ENCODE results near the gene COL24A1. TPM values are rescaled to one million over a fixed set of nuclear protein-coding genes. Genes with fewer than 3 reads are reported as not detected.

COL24A1 gene
- total RNA-seq, 4 donors from 2014 or later: 1.0 to 2.8 (median 1.9) TPM

- DNase-seq (ENCODE audit: low spot score in 2 of 2): no peak
- no peaks in the 10 kb centered on the region for H3K9me3 ChIP-seq
- peaks cover 0 to 12% (median 0%) of the 10 kb centered on the region in 4 donors for H3K4me1 ChIP-seq
- no peak overlapping the region for H3K4me3 ChIP-seq
- TF ChIP-seq EP300 (IDR thresholded peaks at IDR 0.05) (no peak), CTCF (IDR thresholded peaks at IDR 0.05) (no peak)
- no peaks in the 10 kb centered on the region for H3K36me3 ChIP-seq
- no peaks in the 10 kb centered on the region for H3K27me3 ChIP-seq
- H3K27ac ChIP-seq: no peak overlapping the region
- 42 to 48% methylated on average over 8 of the region's 8 CpGs for WGBS, 2 donors
Measured at GRCh38 chr1:86200901-86201300, 44.3 kb upstream of the COL24A1 start.

- Histone ChIP-seq H3K27me3 (no peaks in the 10 kb centered on the region), H3K4me3 (no peak overlapping the region), H3K4me1 (peaks cover 0 to 17% (median 0%) of the 10 kb centered on the region in 4 donors), H3K27ac (peak overlapping the region in 1 of 4 donors; percentile 1), H3K9me3 (no peaks in the 10 kb centered on the region), H3K36me3 (no peaks in the 10 kb centered on the region)
- 19% methylated on average over 1 of the region's 1 CpG for WGBS, 2 donors
- TF ChIP-seq CTCF (IDR thresholded peaks at IDR 0.05): no peak
- peak in 1 of 2 donors; percentile 40 for TF ChIP-seq EP300 (IDR thresholded peaks at IDR 0.05)
- no peak for DNase-seq (ENCODE audit: low spot score in 2 of 2)
Measured at GRCh38 chr1:86197206-86197855, 40.8 kb upstream of the COL24A1 start.

- 58 to 71% methylated on average over 2 of the region's 2 CpGs for WGBS, 2 donors
- Histone ChIP-seq H3K36me3 (no peaks in the 10 kb centered on the region), H3K27me3 (no peaks in the 10 kb centered on the region), H3K4me1 (peaks cover 0 to 12% (median 0%) of the 10 kb centered on the region in 4 donors), H3K9me3 (no peaks in the 10 kb centered on the region), H3K4me3 (no peak overlapping the region), H3K27ac (no peak overlapping the region)
- no peak for DNase-seq (ENCODE audit: low spot score in 2 of 2)
- TF ChIP-seq EP300 (IDR thresholded peaks at IDR 0.05) (no peak), CTCF (IDR thresholded peaks at IDR 0.05) (no peak), POLR2A (IDR thresholded peaks at IDR 0.05) (no peak)
Measured at GRCh38 chr1:86195281-86195680, 38.7 kb upstream of the COL24A1 start.

- WGBS, 2 donors: 63 to 67% methylated on average over 4 of the region's 4 CpGs
Measured at GRCh38 chr1:86194491-86195034, 38.0 kb upstream of the COL24A1 start.

More at GRCh38 chr1:86194491-86195034, 38.0 kb upstream of the COL24A1 start:
- no peak overlapping the region for H3K4me3 ChIP-seq
- H3K27me3 ChIP-seq: no peaks in the 10 kb centered on the region
- TF ChIP-seq CTCF (IDR thresholded peaks at IDR 0.05) (no peak), POLR2A (IDR thresholded peaks at IDR 0.05) (no peak), EP300 (IDR thresholded peaks at IDR 0.05) (no peak)
- H3K9me3 ChIP-seq: no peaks in the 10 kb centered on the region
- no peak overlapping the region for H3K27ac ChIP-seq
- peaks cover 0 to 12% (median 0%) of the 10 kb centered on the region in 4 donors for H3K4me1 ChIP-seq
- H3K36me3 ChIP-seq: no peaks in the 10 kb centered on the region
- no peak for DNase-seq (ENCODE audit: low spot score in 2 of 2)
